ENCODE data around the gene DPEP3.

Gene DPEP3

DNA sequence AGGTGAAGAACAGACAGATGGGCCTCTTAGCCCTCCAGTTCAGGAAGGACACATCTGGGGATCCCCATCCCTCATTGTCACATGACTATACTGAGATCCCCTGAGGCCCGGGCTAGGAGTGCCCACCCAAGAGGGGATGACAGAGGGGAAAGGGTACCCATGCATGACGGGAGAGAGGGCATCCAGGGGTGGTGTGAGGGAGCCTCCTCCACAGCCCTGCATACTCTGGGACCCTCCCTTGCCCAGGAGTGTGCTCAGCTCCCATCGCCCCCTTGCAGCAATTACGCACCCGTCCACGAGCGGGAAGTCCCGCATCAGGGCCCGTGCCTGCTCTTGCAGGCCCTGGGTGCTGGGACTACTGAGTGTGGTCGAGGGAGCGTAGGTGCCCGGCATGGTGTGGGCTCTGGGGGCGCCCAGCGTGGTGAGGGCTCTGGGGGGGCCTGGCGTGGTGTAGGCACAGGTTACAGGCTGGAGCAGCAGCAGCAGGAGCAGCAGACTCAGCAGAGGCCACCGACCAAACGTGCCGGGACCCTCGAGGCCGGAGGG is 12.4 kb upstream of the DPEP3 start:
- in situ Hi-C loops (cut with MboI; ENCODE audit: low sequenced_read_pairs, unreplicated experiment): no loop called here
- peak; percentile 33 for DNase-seq (ENCODE audit: low spot score)
- TF ChIP-seq, protein P1, sequence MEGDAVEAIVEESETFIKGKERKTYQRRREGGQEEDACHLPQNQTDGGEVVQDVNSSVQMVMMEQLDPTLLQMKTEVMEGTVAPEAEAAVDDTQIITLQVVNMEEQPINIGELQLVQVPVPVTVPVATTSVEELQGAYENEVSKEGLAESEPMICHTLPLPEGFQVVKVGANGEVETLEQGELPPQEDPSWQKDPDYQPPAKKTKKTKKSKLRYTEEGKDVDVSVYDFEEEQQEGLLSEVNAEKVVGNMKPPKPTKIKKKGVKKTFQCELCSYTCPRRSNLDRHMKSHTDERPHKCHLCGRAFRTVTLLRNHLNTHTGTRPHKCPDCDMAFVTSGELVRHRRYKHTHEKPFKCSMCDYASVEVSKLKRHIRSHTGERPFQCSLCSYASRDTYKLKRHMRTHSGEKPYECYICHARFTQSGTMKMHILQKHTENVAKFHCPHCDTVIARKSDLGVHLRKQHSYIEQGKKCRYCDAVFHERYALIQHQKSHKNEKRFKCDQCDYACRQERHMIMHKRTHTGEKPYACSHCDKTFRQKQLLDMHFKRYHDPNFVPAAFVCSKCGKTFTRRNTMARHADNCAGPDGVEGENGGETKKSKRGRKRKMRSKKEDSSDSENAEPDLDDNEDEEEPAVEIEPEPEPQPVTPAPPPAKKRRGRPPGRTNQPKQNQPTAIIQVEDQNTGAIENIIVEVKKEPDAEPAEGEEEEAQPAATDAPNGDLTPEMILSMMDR (IDR thresholded peaks at IDR 0.05; ENCODE audit: borderline replicate concordance, control extremely low read depth, extremely low read depth, insufficient read depth, missing control alignments): no peak

DNA sequence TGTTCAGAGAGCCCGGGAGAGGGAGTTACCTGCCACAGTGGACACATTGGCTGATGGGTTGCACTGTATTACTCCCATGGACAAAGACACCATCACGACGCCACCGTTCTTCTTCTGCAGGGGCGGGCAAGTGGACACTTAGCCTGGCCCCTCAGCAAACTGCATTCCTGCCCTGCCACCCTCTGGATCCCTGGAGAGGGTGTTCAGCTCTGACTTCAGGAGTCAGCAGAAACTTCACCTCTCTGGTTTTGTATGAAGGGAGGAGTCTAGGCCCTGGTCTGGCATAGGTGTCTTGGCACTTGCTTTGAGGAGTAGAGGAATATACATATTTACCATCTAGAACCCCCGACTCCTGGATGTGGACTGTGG is 9.7 kb upstream of the DPEP3 start:
- DNase-seq (ENCODE audit: low spot score): no peak
- in situ Hi-C loops (cut with MboI; ENCODE audit: low sequenced_read_pairs, unreplicated experiment): no loop called here
- TF ChIP-seq, protein P1 (IDR thresholded peaks at IDR 0.05; ENCODE audit: borderline replicate concordance, control extremely low read depth, extremely low read depth, insufficient read depth, missing control alignments): no peak

DNA sequence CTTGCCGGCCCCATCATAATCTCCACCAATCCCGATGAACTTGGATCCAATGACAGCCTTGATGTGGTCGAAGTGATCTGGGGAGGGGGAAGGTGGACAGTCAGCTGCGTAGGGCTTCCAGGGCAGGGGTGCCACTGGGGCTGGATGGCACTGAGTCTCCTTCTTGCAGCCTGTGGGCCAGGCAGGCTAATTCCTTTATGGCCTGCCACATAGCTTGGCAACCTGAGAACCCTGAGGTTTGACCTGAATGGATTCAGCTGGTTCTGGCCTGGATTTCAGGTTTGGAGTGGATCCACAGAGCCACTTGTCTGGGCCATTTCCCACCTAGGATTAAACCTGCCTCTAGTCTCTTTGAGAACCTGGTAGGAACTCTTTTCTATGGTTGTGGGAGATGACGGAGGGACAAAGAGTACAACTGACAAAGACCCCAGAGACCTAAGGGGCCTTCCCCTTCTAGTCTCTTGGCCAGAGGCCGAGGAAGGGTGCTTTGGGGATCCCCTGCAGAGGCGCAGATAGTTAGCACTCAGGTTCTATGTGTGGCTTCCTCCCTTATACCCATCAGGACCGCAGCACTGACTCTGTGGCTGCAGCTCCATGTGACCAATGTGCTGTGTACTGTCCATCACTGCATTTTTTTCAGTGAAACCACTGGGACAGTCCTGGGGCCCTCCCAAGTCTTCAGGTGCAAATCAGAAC is 9.2 kb upstream of the DPEP3 start:
- DNase-seq (ENCODE audit: low spot score): no peak
- TF ChIP-seq, protein P1 (IDR thresholded peaks at IDR 0.05; ENCODE audit: borderline replicate concordance, control extremely low read depth, extremely low read depth, insufficient read depth, missing control alignments): no peak
- in situ Hi-C loops (cut with MboI; ENCODE audit: low sequenced_read_pairs, unreplicated experiment): no loop called here

DNA sequence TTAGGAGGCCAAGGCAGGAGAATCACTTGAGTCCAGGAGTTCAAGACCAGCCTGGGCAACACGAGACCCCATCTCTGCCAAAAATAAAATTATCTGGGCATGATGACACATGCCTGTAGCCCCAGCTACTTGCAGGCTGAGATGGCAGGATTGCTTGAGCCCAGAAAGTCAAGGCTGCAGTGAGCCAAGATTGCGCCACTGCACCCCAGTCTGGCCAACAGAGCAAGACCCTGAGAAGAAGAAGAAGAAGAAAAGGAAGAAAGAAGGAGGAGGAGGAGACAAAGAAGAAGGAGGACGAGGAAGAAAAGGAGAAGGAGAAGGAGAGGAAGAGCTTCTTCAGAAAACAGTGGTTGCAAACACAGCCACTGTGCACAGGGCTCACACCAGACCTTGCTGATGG is 8.4 kb upstream of the DPEP3 start:
- in situ Hi-C loops (cut with MboI; ENCODE audit: low sequenced_read_pairs, unreplicated experiment): no loop called here

DNA sequence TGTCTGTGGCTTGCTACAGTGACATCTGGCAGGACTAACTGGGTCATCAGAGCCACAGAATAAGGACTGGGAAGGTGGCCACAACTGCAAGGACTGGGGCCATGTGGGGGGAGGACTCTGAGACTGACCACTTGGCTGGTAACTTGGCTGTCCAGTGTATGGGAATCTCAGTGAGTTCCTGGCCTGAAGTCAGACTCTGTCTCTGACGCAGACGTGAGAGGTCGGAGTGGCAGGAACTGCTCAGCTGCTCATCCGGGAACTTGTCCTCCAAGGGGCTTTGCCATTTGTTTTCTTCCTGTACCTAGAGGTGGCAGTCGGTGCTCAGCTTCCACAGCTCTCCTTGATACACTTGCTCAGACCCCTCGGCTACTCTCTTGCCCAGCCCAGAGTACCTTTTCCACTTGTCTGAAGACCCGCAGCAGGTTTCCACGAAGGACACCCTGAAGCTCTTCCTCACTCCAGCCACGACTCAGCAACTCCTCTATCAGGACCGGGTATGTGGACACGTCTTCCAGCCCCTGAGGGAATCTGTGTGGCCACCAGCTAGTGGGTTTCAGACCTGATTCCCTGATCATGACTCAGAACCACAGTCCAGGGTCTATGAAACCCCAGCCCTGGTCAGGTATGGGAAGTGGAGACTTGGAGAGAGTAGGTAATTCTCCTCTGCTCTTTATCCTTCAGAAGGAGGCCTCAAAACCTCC is 7.3 kb upstream of the DPEP3 start:
- in situ Hi-C loops (cut with MboI; ENCODE audit: low sequenced_read_pairs, unreplicated experiment): no loop called here
- no peak for DNase-seq (ENCODE audit: low spot score)
- TF ChIP-seq, protein P1 (IDR thresholded peaks at IDR 0.05; ENCODE audit: borderline replicate concordance, control extremely low read depth, extremely low read depth, insufficient read depth, missing control alignments): no peak

More for the DNA sequence above, 8.4 kb upstream of the DPEP3 start:
- no peak for DNase-seq (ENCODE audit: low spot score)
- TF ChIP-seq, protein P1 (IDR thresholded peaks at IDR 0.05; ENCODE audit: borderline replicate concordance, control extremely low read depth, extremely low read depth, insufficient read depth, missing control alignments): no peak

DNA sequence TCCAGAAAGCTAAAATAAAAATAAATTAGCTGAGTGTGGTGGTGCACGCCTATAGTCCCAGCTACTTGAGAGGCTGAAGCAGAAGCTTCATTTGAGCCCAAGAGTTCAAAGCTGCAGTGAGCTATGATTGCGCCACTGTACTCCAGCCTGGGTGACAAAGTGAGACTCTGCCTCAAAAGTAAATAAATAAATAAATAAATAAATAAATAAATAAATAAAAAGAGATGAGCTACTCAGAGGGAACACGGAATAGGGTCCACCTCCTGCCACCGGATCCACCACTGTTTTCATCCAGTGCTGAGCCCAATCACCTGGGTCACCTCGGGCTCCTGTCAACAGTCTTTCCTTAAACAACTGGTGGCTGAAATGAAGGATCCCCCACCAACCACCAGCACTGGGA is 6.7 kb upstream of the DPEP3 start:
- TF ChIP-seq, protein P1 (IDR thresholded peaks at IDR 0.05; ENCODE audit: borderline replicate concordance, control extremely low read depth, extremely low read depth, insufficient read depth, missing control alignments): no peak
- in situ Hi-C loops (cut with MboI; ENCODE audit: low sequenced_read_pairs, unreplicated experiment): no loop called here
- no peak for DNase-seq (ENCODE audit: low spot score)

Measured in GM13976 (cell line).